WTC11 (cell line): ENCODE data around the gene MTRF1. TPM values are rescaled to one million over a fixed set of nuclear protein-coding genes. Genes with fewer than 3 reads are reported as not detected.
A peak's percentile ranks its signal among the peaks of the same experiment; 100 is the strongest.

ENCODE experiments used
- ATAC-seq: fragments of 200-7000 bp; cut with Tn5 transposase; 2 replicates; pipeline ENCODE4 v1.10.0; 2021; ENCODE audit warnings: mild to moderate bottlenecking, moderate library complexity
- CTCF ChIA-PET: fragments of 300-600 bp; sonication (Branson Sonifier 250); formaldehyde crosslinking; loops from one replicate; lab custom pipeline; 2021; ENCODE audit warnings: antibody characterized with exemption; lab: Charles Lee
- POLR2A ChIA-PET: fragments of 350-600 bp; sonication (Branson Sonifier 250); formaldehyde crosslinking; loops from one replicate; lab custom pipeline; 2021; ENCODE audit warnings: antibody characterized with exemption; lab: Charles Lee
- DNase-seq: peaks from one replicate; pipeline ENCODE4 v3.0.0; 2021; ENCODE audit warnings: low spot score
- H3K27ac Mint-ChIP-seq: 2 replicates; pipeline ENCODE4 v1.8.0; 2021; ENCODE audit warnings: mixed read lengths
- H3K27me3 Mint-ChIP-seq: 2 replicates; pipeline ENCODE4 v1.8.0; 2021; ENCODE audit warnings: low read depth, mild to moderate bottlenecking, moderate library complexity, mixed read lengths
- H3K36me3 Mint-ChIP-seq: 2 replicates; pipeline ENCODE4 v1.8.0; 2021; ENCODE audit warnings: mixed read lengths
- H3K4me1 Mint-ChIP-seq: 2 replicates; pipeline ENCODE4 v1.8.0; 2022; ENCODE audit warnings: mixed read lengths
- H3K4me3 Mint-ChIP-seq: 2 replicates; pipeline ENCODE4 v1.8.0; 2021; ENCODE audit warnings: mild to moderate bottlenecking, moderate library complexity, mixed read lengths
- H3K9me3 Mint-ChIP-seq: 2 replicates; pipeline ENCODE4 v1.8.0; 2021; ENCODE audit warnings: mixed read lengths
- AFF4 ChIP-seq: sonication (generic); formaldehyde crosslinking; IDR thresholded peaks from 2 replicates; pipeline ENCODE4 v1.8.1; 2023; ENCODE audit warnings: mild to moderate bottlenecking, missing genetic modification reagents, borderline replicate concordance
- ARID4B ChIP-seq: sonication (generic); formaldehyde crosslinking; IDR thresholded peaks from 2 replicates; pipeline ENCODE4 v1.8.0; 2023; ENCODE audit warnings: missing genetic modification reagents, mild to moderate bottlenecking, borderline replicate concordance
- ATF6 ChIP-seq: sonication (generic); formaldehyde crosslinking; IDR thresholded peaks from 2 replicates; pipeline ENCODE4 v1.8.1; 2023; ENCODE audit warnings: mild to moderate bottlenecking, missing genetic modification reagents
- CREB1 ChIP-seq: sonication (generic); formaldehyde crosslinking; IDR thresholded peaks from 2 replicates; pipeline ENCODE4 v1.8.0; 2023; ENCODE audit warnings: mild to moderate bottlenecking, missing genetic modification reagents
- CREM ChIP-seq: sonication (generic); formaldehyde crosslinking; IDR thresholded peaks from 2 replicates; pipeline ENCODE4 v1.8.1; 2022; ENCODE audit warnings: mild to moderate bottlenecking, missing genetic modification reagents, moderate library complexity
- GTF2I ChIP-seq: fragments of 250-450 bp; sonication (Bioruptor Pico); conservative IDR thresholded peaks from 2 replicates; pipeline ENCODE4 v1.4.0; 2021; ENCODE audit warnings: mild to moderate bottlenecking
- JUN ChIP-seq: sonication (generic); formaldehyde crosslinking; IDR thresholded peaks from 2 replicates; pipeline ENCODE4 v1.8.0; 2023; ENCODE audit warnings: mild to moderate bottlenecking, missing genetic modification reagents
- KAT7 ChIP-seq: sonication (generic); formaldehyde crosslinking; IDR thresholded peaks from 2 replicates; pipeline ENCODE4 v1.8.1; 2023; ENCODE audit warnings: missing genetic modification reagents, mild to moderate bottlenecking, borderline replicate concordance
- NR3C1 ChIP-seq: sonication (generic); formaldehyde crosslinking; conservative IDR thresholded peaks from 2 replicates; pipeline ENCODE4 v1.8.1; 2023; ENCODE audit warnings: low read depth, mild to moderate bottlenecking, missing genetic modification reagents
- SMAD4 ChIP-seq: sonication (generic); formaldehyde crosslinking; IDR thresholded peaks from 2 replicates; pipeline ENCODE4 v1.8.0; 2022; ENCODE audit warnings: mild to moderate bottlenecking, missing genetic modification reagents
- ZNF219 ChIP-seq: sonication (generic); formaldehyde crosslinking; IDR thresholded peaks from 2 replicates; pipeline ENCODE4 v1.8.0; 2023; ENCODE audit warnings: missing genetic modification reagents, mild to moderate bottlenecking, borderline replicate concordance
- ZNF281 ChIP-seq: sonication (generic); formaldehyde crosslinking; IDR thresholded peaks from 2 replicates; pipeline ENCODE4 v1.8.0; 2023; ENCODE audit warnings: mild to moderate bottlenecking, missing genetic modification reagents
- ZNF416 ChIP-seq: fragments of 250-450 bp; sonication (Bioruptor Pico); IDR thresholded peaks from 2 replicates; pipeline ENCODE4 v1.9.0; 2021; ENCODE audit warnings: mild to moderate bottlenecking, inconsistent platforms
- ZNF425 ChIP-seq: fragments of 250-450 bp; sonication (Bioruptor Pico); conservative IDR thresholded peaks from 2 replicates; pipeline ENCODE4 v1.9.0; 2021; ENCODE audit warnings: mild to moderate bottlenecking
- ZSCAN18 ChIP-seq: fragments of 250-450 bp; sonication (Bioruptor Pico); IDR thresholded peaks from 2 replicates; pipeline ENCODE4 v2.1.2; 2022; ENCODE audit warnings: mild to moderate bottlenecking, moderate library complexity
- total RNA-seq: library from RNA; stranded (reverse); gene quantifications from 3 replicates; pipeline ENCODE4 v1.2.3, GENCODE V29; 2021

MTRF1 gene
- total RNA-seq, 1 experiment from 2014 or later: 12.9 TPM

GRCh38 chr13:41193919-41194824 lies 69.2 kb downstream of the MTRF1 start, which contains the start of gene KBTBD7 (continued):
- TF ChIP-seq ZNF281 (CRISPR knock-in tag) (peak; percentile 57; the same call in 1 of the 2 replicates), ZNF416 (CRISPR knock-in tag) (no peak), ATF6 (CRISPR knock-in tag) (no peak), ARID4B (CRISPR knock-in tag) (peak; percentile 77; the same call in 1 of the 2 replicates), AFF4 (CRISPR knock-in tag) (no peak), SMAD4 (no peak), JUN (CRISPR knock-in tag) (peak; percentile 81; the same call in 1 of the 2 replicates), NR3C1 (CRISPR knock-in tag) (peak; percentile 57; the same call in 1 of the 2 replicates), CREM (CRISPR knock-in tag) (peak; percentile 80), CREB1 (CRISPR knock-in tag) (no peak)

- no peak for DNase-seq
- ATAC-seq: no peak
- no peak overlapping the region for H3K27ac Mint-ChIP-seq
- no peaks in the 10 kb centered on the region for H3K9me3 Mint-ChIP-seq
- CTCF ChIA-PET: no interaction called here
- peaks cover 24% of the 10 kb centered on the region for H3K4me1 Mint-ChIP-seq
- peak overlapping the region; percentile 87 for H3K4me3 Mint-ChIP-seq
- POLR2A ChIA-PET: no interaction called here
- peaks cover 21% of the 10 kb centered on the region for H3K36me3 Mint-ChIP-seq
- H3K27me3 Mint-ChIP-seq: peaks cover 5% of the 10 kb centered on the region
- TF ChIP-seq GTF2I (CRISPR knock-in tag) (no peak), KAT7 (CRISPR knock-in tag) (no peak), ZNF219 (CRISPR knock-in tag) (no peak), ZSCAN18 (no peak), ZNF425 (CRISPR knock-in tag) (no peak)
Measured at GRCh38 chr13:41193469-41193868, 69.9 kb downstream of the MTRF1 start.
